NCI-H146 treated with DMSO at 0.1 percent for 48 hours (cell line): ENCODE measurements around the gene ABCE1.

Experiments
- DNase-seq: peaks from one replicate; lab custom pipeline; 2025; ENCODE audit not compliant: unreplicated experiment; lab: John Stamatoyannopoulos, UW

The ABCE1 gene

GRCh38 chr4:145176641-145177432, 78.7 kb downstream of the ABCE1 start:
- no peak for DNase-seq

- DNase-seq, result no peak
These were observed 79.4 kb downstream of the ABCE1 start for GRCh38 chr4:145177511-145177905.

GRCh38 chr4:145177906-145178538, 79.9 kb downstream of the ABCE1 start:
- no peak for DNase-seq

GRCh38 chr4:145178740-145179280, 80.7 kb downstream of the ABCE1 start:
- DNase-seq, result no peak
